H9 (cell line): Measurements from ENCODE around the gene AKT1S1. TPM values are rescaled to one million over a fixed set of nuclear protein-coding genes. Genes with fewer than 3 reads are reported as not detected.

Experiments used
- DNase-seq: peaks from one replicate; pipeline ENCODE4 v3.0.0-alpha.2; 2017
- H2AFZ ChIP-seq: one replicate; pipeline ENCODE4 v1.6.1; 2013; ENCODE audit warnings: mild to moderate bottlenecking, low read length, control low read depth, moderate library complexity
- H2AK5ac ChIP-seq: 2 replicates; pipeline ENCODE4 v1.6.1; 2013; ENCODE audit warnings: low read length, control low read depth, mixed read lengths; ENCODE audit not compliant: insufficient read length
- H2BK120ac ChIP-seq: one replicate; pipeline ENCODE4 v1.6.1; 2013; ENCODE audit warnings: low read depth, mild to moderate bottlenecking, low read length, control low read depth, inconsistent platforms; ENCODE audit not compliant: poor library complexity, severe bottlenecking
- H2BK12ac ChIP-seq: 2 replicates; pipeline ENCODE4 v1.6.1; 2013; ENCODE audit warnings: low read length, control low read depth, mixed read lengths, low read depth; ENCODE audit not compliant: insufficient read length
- H2BK15ac ChIP-seq: 2 replicates; pipeline ENCODE4 v1.6.1; 2013; ENCODE audit warnings: low read depth, low read length, control low read depth
- H2BK20ac ChIP-seq: one replicate; pipeline ENCODE4 v1.6.1; 2013; ENCODE audit warnings: low read depth, mild to moderate bottlenecking, low read length, control low read depth, inconsistent platforms; ENCODE audit not compliant: poor library complexity, severe bottlenecking
- H2BK5ac ChIP-seq: 2 replicates; pipeline ENCODE4 v1.6.1; 2013; ENCODE audit warnings: low read length, control low read depth, mixed read lengths; ENCODE audit not compliant: insufficient read length
- H3K14ac ChIP-seq: 2 replicates; pipeline ENCODE4 v1.6.1; 2013; ENCODE audit warnings: low read length, control low read depth; ENCODE audit not compliant: insufficient read depth
- H3K18ac ChIP-seq: 2 replicates; pipeline ENCODE4 v1.6.1; 2013; ENCODE audit warnings: low read depth, mild to moderate bottlenecking, mixed read lengths, low read length, control low read depth; ENCODE audit not compliant: insufficient read length
- H3K23ac ChIP-seq: 2 replicates; pipeline ENCODE4 v1.6.1; 2013; ENCODE audit warnings: low read length, control low read depth, mixed read lengths, low read depth; ENCODE audit not compliant: insufficient read length
- H3K23me2 ChIP-seq: 2 replicates; pipeline ENCODE4 v1.6.1; 2013; ENCODE audit warnings: low read depth, mild to moderate bottlenecking, mixed read lengths, low read length, control low read depth; ENCODE audit not compliant: insufficient read length, poor library complexity, severe bottlenecking
- H3K27ac ChIP-seq: 2 replicates; pipeline ENCODE4 v1.5.1; 2013; ENCODE audit warnings: low read length, control low read depth, mixed read lengths, low read depth; ENCODE audit not compliant: insufficient read length
- H3K27me3 ChIP-seq: 2 replicates; pipeline ENCODE4 v1.6.1; 2013; ENCODE audit warnings: low read length, control low read depth, inconsistent platforms; ENCODE audit not compliant: insufficient read depth
- H3K4ac ChIP-seq: 2 replicates; pipeline ENCODE4 v1.6.1; 2013; ENCODE audit warnings: low read depth, mild to moderate bottlenecking, control low read depth, inconsistent platforms, low read length, moderate library complexity
- H3K4me1 ChIP-seq: 2 replicates; pipeline ENCODE4 v1.6.1; 2013; ENCODE audit warnings: low read length, control low read depth, inconsistent platforms; ENCODE audit not compliant: insufficient read depth
- H3K4me2 ChIP-seq: 2 replicates; pipeline ENCODE4 v1.6.1; 2013; ENCODE audit warnings: low read length, control low read depth, mixed read lengths; ENCODE audit not compliant: insufficient read length, insufficient read depth
- H3K56ac ChIP-seq: 2 replicates; pipeline ENCODE4 v1.6.1; 2013; ENCODE audit warnings: low read depth, mild to moderate bottlenecking, mixed read lengths, low read length, control low read depth; ENCODE audit not compliant: insufficient read length
- H3K79me1 ChIP-seq: 2 replicates; pipeline ENCODE4 v1.6.1; 2013; ENCODE audit warnings: low read depth, mild to moderate bottlenecking, moderate library complexity, low read length, control low read depth, inconsistent platforms; ENCODE audit not compliant: insufficient read depth, poor library complexity, severe bottlenecking
- H3K79me2 ChIP-seq: 2 replicates; pipeline ENCODE4 v1.6.1; 2013; ENCODE audit warnings: low read length, control low read depth, inconsistent platforms; ENCODE audit not compliant: insufficient read depth
- H3K9ac ChIP-seq: 2 replicates; pipeline ENCODE4 v1.6.1; 2013; ENCODE audit warnings: low read length, control low read depth, mixed read lengths; ENCODE audit not compliant: insufficient read length; ENCODE audit errors: extremely low read depth
- H3K9me3 ChIP-seq: one replicate; pipeline ENCODE4 v1.6.1; 2013; ENCODE audit warnings: low read depth, low read length, inconsistent platforms; ENCODE audit not compliant: control insufficient read depth
- H3T11ph ChIP-seq: one replicate; pipeline ENCODE4 v1.6.1; 2013; ENCODE audit warnings: mild to moderate bottlenecking, low read length, control low read depth, inconsistent platforms
- H4K20me1 ChIP-seq: one replicate; pipeline ENCODE4 v1.6.1; 2013; ENCODE audit not compliant: control insufficient read depth, insufficient read length, insufficient read depth
- H4K5ac ChIP-seq: 2 replicates; pipeline ENCODE4 v1.6.1; 2013; ENCODE audit warnings: low read depth, mild to moderate bottlenecking, mixed read lengths, low read length, control low read depth; ENCODE audit not compliant: insufficient read length
- H4K8ac ChIP-seq: replicated peaks from 2 replicates; pipeline ENCODE4 v1.6.1; 2013; ENCODE audit warnings: low read length, control low read depth, mixed read lengths, low read depth; ENCODE audit not compliant: insufficient read length
- H4K91ac ChIP-seq: 2 replicates; pipeline ENCODE4 v1.6.1; 2013; ENCODE audit warnings: low read depth, mild to moderate bottlenecking, moderate library complexity, mixed read lengths, low read length, control low read depth; ENCODE audit not compliant: insufficient read length
- H3K27ac Mint-ChIP-seq, 3 experiments: 2 replicates in 2 of 3; 3 replicates in 1 of 3; pipeline ENCODE4 v1.8.0; 2020 to 2021; ENCODE audit warnings: mixed read lengths in 3 of 3, mild to moderate bottlenecking in 1 of 3, moderate library complexity in 1 of 3
- H3K27me3 Mint-ChIP-seq: 2 replicates; pipeline ENCODE4 v1.8.0; 2021; ENCODE audit warnings: low read depth, mild to moderate bottlenecking, moderate library complexity, mixed read lengths
- H3K36me3 Mint-ChIP-seq, 3 experiments: 2 replicates in 2 of 3; 3 replicates in 1 of 3; pipeline ENCODE4 v1.8.0; 2020 to 2021; ENCODE audit warnings: low read depth in 3 of 3, mixed read lengths in 3 of 3; ENCODE audit not compliant: insufficient read depth in 1 of 3
- H3K4me1 Mint-ChIP-seq, 2 experiments: 2 replicates each; pipeline ENCODE4 v1.8.0; 2020; ENCODE audit warnings: mixed read lengths in 2 of 2
- H3K4me3 Mint-ChIP-seq, 2 experiments: 2 replicates in 1 of 2; 3 replicates in 1 of 2; pipeline ENCODE4 v1.8.0; 2020 to 2021; ENCODE audit warnings: mild to moderate bottlenecking in 2 of 2, mixed read lengths in 2 of 2, moderate library complexity in 1 of 2
- H3K9me3 Mint-ChIP-seq, 2 experiments: 2 replicates in 1 of 2; 3 replicates in 1 of 2; pipeline ENCODE4 v1.8.0; 2020; ENCODE audit warnings: mild to moderate bottlenecking in 2 of 2, mixed read lengths in 2 of 2, moderate library complexity in 1 of 2
- WGBS: extraction: QIAGEN DNeasy Blood & Tissue Kit; methylation state at CpG from one replicate; pipeline ENCODE4 v1.1.7; 2013; ENCODE audit warnings: missing lambda C conversion rate, low lambda C conversion rate, mixed read lengths; ENCODE audit not compliant: insufficient read length; ENCODE audit errors: extremely low coverage; 5-methylcytosine and 5-hydroxymethylcytosine counted together
- total RNA-seq: library from RNA; stranded (reverse); gene quantifications from 2 replicates; pipeline ENCODE4 v1.2.1, GENCODE V29; 2021
- TF ChIP-seq, protein P1 (sequence below): fragments of 200-600 bp; sonication (generic); conservative IDR thresholded peaks from 3 replicates; pipeline ENCODE4 v1.8.0; 2021; ENCODE audit warnings: antibody characterized with exemption, mild to moderate bottlenecking

Gene AKT1S1
- total RNA-seq, 1 experiment from 2014 or later = 43.5 TPM

DNA sequence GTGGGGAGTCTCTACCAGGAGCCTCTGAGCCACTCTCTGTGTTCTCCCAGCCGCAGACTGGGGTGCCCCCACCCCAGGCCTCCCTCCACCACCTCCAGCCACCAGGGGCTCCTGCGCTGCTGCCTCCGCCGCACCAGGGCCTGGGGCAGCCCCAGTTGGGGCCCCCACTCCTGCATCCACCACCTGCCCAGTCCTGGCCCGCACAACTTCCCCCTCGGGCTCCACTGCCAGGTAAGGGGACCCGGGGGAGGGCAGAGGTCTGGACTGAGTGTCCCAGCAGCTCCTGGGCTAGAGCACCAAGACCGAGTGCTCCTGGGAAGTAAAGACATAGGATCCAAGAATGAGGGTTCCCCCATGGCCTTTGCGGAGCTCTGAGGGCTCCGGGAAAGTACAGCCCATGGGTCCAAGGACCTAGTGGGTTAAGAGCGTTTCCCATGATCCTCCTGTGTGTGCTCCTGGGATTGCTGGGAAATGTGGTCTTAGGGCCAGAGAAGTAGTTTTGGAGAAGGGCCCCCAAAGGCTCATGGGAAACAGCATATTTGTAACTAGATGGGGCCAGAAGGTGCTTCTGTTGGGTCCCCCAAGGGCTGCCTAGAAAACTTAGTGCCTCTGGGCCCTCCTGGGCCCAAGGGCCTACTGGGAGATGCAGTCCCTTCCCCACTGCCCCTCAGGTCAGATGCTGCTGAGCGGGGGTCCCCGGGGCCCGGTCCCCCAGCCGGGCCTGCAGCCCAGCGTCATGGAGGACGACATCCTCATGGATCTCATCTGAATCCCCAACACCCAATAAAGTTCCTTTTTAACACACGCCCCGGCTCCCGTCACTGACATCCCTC lies 40.8 kb downstream of the AKT1S1 start:
- Histone ChIP-seq H4K91ac (no peak overlapping the region), H3K27me3 (no peaks in the 10 kb centered on the region), H3K4ac (no peak overlapping the region), H4K5ac (no peak overlapping the region), H3K79me2 (no peaks in the 10 kb centered on the region), H2AFZ (no peak overlapping the region), H3K4me2 (no peak overlapping the region), H3K9ac (no peak overlapping the region), H2AK5ac (no peak overlapping the region), H3K79me1 (no peaks in the 10 kb centered on the region), H3T11ph (no peak overlapping the region), H2BK15ac (no peak overlapping the region), H3K23me2 (no peaks in the 10 kb centered on the region), H4K8ac (no peak overlapping the region), H3K14ac (no peak overlapping the region), H3K23ac (no peak overlapping the region), H3K27ac (no peak overlapping the region), H3K56ac (no peak overlapping the region), H2BK12ac (no peak overlapping the region), H3K9me3 (no peaks in the 10 kb centered on the region), H2BK20ac (no peak overlapping the region), H2BK120ac (no peak overlapping the region), H4K20me1 (no peaks in the 10 kb centered on the region), H2BK5ac (no peak overlapping the region), H3K4me1 (no peaks in the 10 kb centered on the region), H3K18ac (no peak overlapping the region)
- Mint-ChIP-seq H3K36me3 (peaks cover 26 to 80% (median 72%) of the 10 kb centered on the region in 3 experiments), H3K4me1 (peaks cover 0 to 5% of the 10 kb centered on the region in 2 experiments; a peak in 2 of 4 replicates), H3K27me3 (peaks cover 1% of the 10 kb centered on the region; the same call in 1 of the 2 replicates), H3K27ac (no peak overlapping the region), H3K9me3 (no peaks in the 10 kb centered on the region), H3K4me3 (no peak overlapping the region)
- DNase-seq = no peak
- TF ChIP-seq, protein P1, sequence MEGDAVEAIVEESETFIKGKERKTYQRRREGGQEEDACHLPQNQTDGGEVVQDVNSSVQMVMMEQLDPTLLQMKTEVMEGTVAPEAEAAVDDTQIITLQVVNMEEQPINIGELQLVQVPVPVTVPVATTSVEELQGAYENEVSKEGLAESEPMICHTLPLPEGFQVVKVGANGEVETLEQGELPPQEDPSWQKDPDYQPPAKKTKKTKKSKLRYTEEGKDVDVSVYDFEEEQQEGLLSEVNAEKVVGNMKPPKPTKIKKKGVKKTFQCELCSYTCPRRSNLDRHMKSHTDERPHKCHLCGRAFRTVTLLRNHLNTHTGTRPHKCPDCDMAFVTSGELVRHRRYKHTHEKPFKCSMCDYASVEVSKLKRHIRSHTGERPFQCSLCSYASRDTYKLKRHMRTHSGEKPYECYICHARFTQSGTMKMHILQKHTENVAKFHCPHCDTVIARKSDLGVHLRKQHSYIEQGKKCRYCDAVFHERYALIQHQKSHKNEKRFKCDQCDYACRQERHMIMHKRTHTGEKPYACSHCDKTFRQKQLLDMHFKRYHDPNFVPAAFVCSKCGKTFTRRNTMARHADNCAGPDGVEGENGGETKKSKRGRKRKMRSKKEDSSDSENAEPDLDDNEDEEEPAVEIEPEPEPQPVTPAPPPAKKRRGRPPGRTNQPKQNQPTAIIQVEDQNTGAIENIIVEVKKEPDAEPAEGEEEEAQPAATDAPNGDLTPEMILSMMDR = no peak
- WGBS = no CpG with 5 or more reads among the region's 20 CpGs
